Right lobe of liver (tissue), 6 donors: ENCODE results near the gene EFNB2. TPM values are rescaled to one million over a fixed set of nuclear protein-coding genes. Genes with fewer than 3 reads are reported as not detected.

ENCODE experiments used
- ATAC-seq, 4 donors: fragments of 200-7000 bp; cut with Tn5 transposase; one replicate each; pipeline ENCODE4 v1.9.1; 2020; ENCODE audit warnings: mild to moderate bottlenecking in 4 of 4, moderate library complexity in 4 of 4
- DNase-seq, 3 donors: peaks; one replicate each; pipeline ENCODE4 v3.0.0-alpha.2; 2020
- H3K27ac ChIP-seq, 3 donors: fragments of 200-600 bp; one replicate each; pipeline ENCODE4 v1.8.0; 2022
- H3K27me3 ChIP-seq, 2 donors: fragments of 200-600 bp; one replicate each; pipeline ENCODE4 v1.8.0; 2022
- H3K36me3 ChIP-seq, 4 donors: fragments of 200-600 bp; sonication (generic) in 1 of 4; one replicate each; pipeline versions ENCODE4 v1.5.1 to v1.8.0; 2017 to 2022; ENCODE audit warnings: control low read depth in 1 of 4
- H3K4me1 ChIP-seq, 4 donors: fragments of 200-600 bp; sonication (generic) in 1 of 4; one replicate each; pipeline versions ENCODE4 v1.5.1 to v1.8.0; 2017 to 2022; ENCODE audit warnings: control low read depth in 1 of 4
- H3K4me3 ChIP-seq, 3 donors: fragments of 200-600 bp; one replicate each; pipeline ENCODE4 v1.8.0; 2022
- H3K9me3 ChIP-seq, 4 donors: fragments of 200-600 bp; sonication (generic) in 1 of 4; one replicate each; pipeline versions ENCODE4 v1.5.1 to v1.8.0; 2017 to 2022; ENCODE audit warnings: control low read depth in 1 of 4
- CTCF ChIP-seq, 4 donors: fragments of 200-600 bp in 3 of 4; fragments of 450-650 bp in 1 of 4; IDR thresholded peaks; one replicate each; pipeline versions ENCODE4 v1.5.1 to v1.8.0; 2016 to 2022; ENCODE audit warnings: antibody characterized with exemption in 4 of 4, mild to moderate bottlenecking in 2 of 4
- POLR2A ChIP-seq: fragments of 450-650 bp; IDR thresholded peaks from one replicate; pipeline ENCODE4 v1.6.1; 2017; ENCODE audit warnings: antibody characterized with exemption, mild to moderate bottlenecking
- WGBS: methylation state at CpG from one replicate; pipeline ENCODE4 v1.1.6; 2018; ENCODE audit warnings: low coverage, low lambda C conversion rate; ENCODE audit not compliant: insufficient coverage; ENCODE audit errors: missing lambda C conversion rate; 5-methylcytosine and 5-hydroxymethylcytosine counted together
- intact Hi-C, 2 donors: fragments of 100-400 bp; cut with DNase I; formaldehyde crosslinking; loops; one replicate each; pipeline versions ENCODE4 v1.11.2 to v1.14.1; 2022
- total RNA-seq, 6 experiments: library from RNA; depleted of rRNA in 2 of 6; stranded (reverse); fragments of >200 nt in 2 of 6; fragmentation: NEBNext Ultra II Directional in 3 of 6; extraction: Animal tissue kit (Norgen Biotek cat#: 25700) in 3 of 6; gene quantifications; one replicate each; pipeline versions ENCODE4 v1.1.0 to v1.2.4, GENCODE V29; 2016 to 2023
- donor health status: DM: no; HTN: yes; CAD: no.
- donor health status: DM: no; HTN: no; CAD: no.
- donor health status: DM: no; HTN: no; CAD: no.
- donor health status: DM: no; HTN: yes; CAD: no.
- donor health status: DM: no; HTN: yes; CAD: no.

EFNB2 gene
- total RNA-seq, 6 experiments from 2014 or later = 2.3 to 9.8 (median 3.9) TPM

GRCh38 chr13:106496072-106496997 is 39.1 kb downstream of the EFNB2 start:
- TF ChIP-seq CTCF (IDR thresholded peaks at IDR 0.05) = no peak
- DNase-seq (no peak), ATAC-seq (peak; percentile 50 to 80 (median 71))
- H3K36me3 ChIP-seq = no peaks in the 10 kb centered on the region
- H3K4me3 ChIP-seq = no peak overlapping the region
- H3K27me3 ChIP-seq = no peaks in the 10 kb centered on the region
- no peaks in the 10 kb centered on the region for H3K4me1 ChIP-seq
- intact Hi-C loops = no loop called here
- 21% methylated on average over 6 of the region's 6 CpGs for WGBS
- H3K9me3 ChIP-seq = no peaks in the 10 kb centered on the region
- no peak overlapping the region for H3K27ac ChIP-seq

- no peaks in the 10 kb centered on the region for H3K4me1 ChIP-seq
- H3K36me3 ChIP-seq = no peaks in the 10 kb centered on the region
- no peaks in the 10 kb centered on the region for H3K27me3 ChIP-seq
- H3K4me3 ChIP-seq = no peak overlapping the region
- no peaks in the 10 kb centered on the region for H3K9me3 ChIP-seq
- no peak for TF ChIP-seq CTCF (IDR thresholded peaks at IDR 0.05)
- no peak for TF ChIP-seq POLR2A
- intact Hi-C loops = no loop called here
- ATAC-seq (no peak), DNase-seq (no peak)
- H3K27ac ChIP-seq = no peak overlapping the region
- WGBS = 67% methylated on average over 3 of the region's 3 CpGs
Observed at GRCh38 chr13:106494936-106495335, 40.5 kb downstream of the EFNB2 start.

GRCh38 chr13:106494506-106494905 is 41.0 kb downstream of the EFNB2 start:
- H3K27ac ChIP-seq = no peak overlapping the region
- no peaks in the 10 kb centered on the region for H3K36me3 ChIP-seq
- DNase-seq (no peak), ATAC-seq (no peak)
- H3K9me3 ChIP-seq = no peaks in the 10 kb centered on the region
- no peaks in the 10 kb centered on the region for H3K27me3 ChIP-seq
- H3K4me1 ChIP-seq = no peaks in the 10 kb centered on the region
- intact Hi-C loops = no loop called here
- no peak overlapping the region for H3K4me3 ChIP-seq
- no peak for TF ChIP-seq CTCF (IDR thresholded peaks at IDR 0.05)
- TF ChIP-seq POLR2A = no peak

- Histone ChIP-seq H3K4me3 (no peak overlapping the region), H3K27ac (no peak overlapping the region), H3K27me3 (no peaks in the 10 kb centered on the region), H3K9me3 (no peaks in the 10 kb centered on the region), H3K4me1 (no peaks in the 10 kb centered on the region), H3K36me3 (no peaks in the 10 kb centered on the region)
- no peak for DNase-seq
- intact Hi-C loops = no loop called here
- WGBS = 50% methylated on average over 16 of the region's 17 CpGs
- TF ChIP-seq POLR2A = no peak
- TF ChIP-seq CTCF (IDR thresholded peaks at IDR 0.05) = no peak
- no peak for ATAC-seq
Observed at GRCh38 chr13:106493533-106494220, 41.8 kb downstream of the EFNB2 start.
